ENCODE results near the gene OR1F1.

DNA sequence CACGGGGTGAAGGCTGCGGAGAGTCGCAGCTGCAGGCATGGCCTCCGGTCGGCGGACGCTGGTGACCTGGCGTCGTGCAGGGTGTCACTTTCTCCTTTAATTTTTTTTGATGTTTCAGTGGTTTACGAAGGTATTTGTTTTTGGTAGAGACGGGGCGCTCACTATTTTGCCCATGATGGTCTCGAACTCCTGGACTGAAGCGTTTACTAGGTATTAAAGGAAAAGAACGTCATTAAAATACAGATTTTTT, 36.1 kb upstream of the OR1F1 start:
- TF ChIP-seq POLR2A (IDR thresholded peaks at IDR 0.05): no peak
- TF ChIP-seq, protein P1, sequence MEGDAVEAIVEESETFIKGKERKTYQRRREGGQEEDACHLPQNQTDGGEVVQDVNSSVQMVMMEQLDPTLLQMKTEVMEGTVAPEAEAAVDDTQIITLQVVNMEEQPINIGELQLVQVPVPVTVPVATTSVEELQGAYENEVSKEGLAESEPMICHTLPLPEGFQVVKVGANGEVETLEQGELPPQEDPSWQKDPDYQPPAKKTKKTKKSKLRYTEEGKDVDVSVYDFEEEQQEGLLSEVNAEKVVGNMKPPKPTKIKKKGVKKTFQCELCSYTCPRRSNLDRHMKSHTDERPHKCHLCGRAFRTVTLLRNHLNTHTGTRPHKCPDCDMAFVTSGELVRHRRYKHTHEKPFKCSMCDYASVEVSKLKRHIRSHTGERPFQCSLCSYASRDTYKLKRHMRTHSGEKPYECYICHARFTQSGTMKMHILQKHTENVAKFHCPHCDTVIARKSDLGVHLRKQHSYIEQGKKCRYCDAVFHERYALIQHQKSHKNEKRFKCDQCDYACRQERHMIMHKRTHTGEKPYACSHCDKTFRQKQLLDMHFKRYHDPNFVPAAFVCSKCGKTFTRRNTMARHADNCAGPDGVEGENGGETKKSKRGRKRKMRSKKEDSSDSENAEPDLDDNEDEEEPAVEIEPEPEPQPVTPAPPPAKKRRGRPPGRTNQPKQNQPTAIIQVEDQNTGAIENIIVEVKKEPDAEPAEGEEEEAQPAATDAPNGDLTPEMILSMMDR (IDR thresholded peaks at IDR 0.05): no peak

All from uterus (tissue), 2 donors.